NCI-H1105 treated with DMSO at 0.1 percent for 48 hours (cell line): ENCODE results near the gene MEIOSIN.
A peak's percentile ranks its signal among the peaks of the same experiment; 100 is the strongest.

Experiments
- DNase-seq: peaks from one replicate; lab custom pipeline; 2025; lab: John Stamatoyannopoulos, UW

Gene MEIOSIN

DNA sequence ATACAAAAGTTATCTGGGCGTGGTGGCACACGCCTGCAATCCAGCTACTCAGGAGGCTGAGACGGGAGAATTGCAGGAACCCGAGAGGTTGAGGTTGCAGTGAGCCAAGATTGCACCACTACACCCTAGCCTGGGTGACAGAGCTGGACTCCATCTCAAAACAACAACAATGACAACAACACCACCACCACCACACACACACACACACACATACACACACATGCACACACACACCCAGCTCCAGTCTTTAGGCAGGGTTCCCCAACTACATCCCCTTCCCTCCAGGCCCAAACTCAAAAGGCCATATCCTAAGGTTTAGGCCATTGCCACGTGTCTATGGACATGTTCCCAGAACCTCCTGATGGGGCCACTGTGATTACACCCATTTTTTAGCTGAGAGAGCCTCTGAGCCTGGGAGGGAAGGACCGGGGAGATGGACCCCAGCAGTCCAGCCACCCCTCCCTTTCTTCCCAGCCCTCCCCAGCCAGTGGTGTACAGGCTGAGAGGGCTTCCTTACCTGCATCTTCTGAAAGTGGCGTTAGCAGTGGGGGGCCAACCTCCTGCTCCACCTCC, 68.5 kb downstream of the MEIOSIN start:
- DNase-seq: no peak

DNA sequence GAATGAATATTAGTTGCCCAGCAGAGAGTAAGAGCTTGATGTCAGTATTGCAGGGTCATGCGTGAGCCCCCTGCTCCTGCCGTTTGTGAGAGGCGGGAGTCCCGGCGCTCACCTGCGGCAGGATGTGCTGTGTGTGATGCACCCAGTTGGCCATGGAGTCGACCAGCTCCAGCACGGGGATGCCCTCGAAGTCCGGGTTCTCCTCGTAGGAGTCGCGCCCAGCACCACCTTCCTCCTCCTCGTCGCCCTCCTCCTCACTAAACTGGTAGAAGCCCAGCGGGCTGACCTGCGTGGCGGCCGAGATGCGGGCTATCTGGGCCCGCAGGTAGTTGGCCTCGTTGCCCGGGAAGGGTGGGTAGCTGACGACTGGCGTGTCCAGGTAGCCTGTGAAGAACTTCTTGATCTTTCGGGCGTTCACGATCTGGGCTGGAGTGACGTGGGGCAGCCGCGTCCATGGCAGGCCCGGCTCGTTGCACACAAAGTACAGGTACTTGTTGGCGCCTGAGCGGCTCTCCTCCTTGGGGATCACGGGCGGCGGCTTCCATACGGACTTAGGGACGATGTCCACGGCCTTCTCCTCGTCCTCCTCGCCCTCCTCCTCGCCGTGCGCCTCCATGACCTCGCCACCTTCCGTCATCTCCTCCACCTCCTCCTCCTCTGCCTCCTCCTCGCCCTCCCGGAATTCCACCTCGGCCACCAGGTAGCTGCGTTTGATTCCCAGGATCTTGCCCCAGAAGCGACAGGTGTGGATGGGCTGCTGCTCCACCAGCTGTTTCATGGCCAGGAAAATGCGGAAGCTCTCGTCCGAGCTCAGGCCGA, 71.1 kb downstream of the MEIOSIN start:
- no peak for DNase-seq

DNA sequence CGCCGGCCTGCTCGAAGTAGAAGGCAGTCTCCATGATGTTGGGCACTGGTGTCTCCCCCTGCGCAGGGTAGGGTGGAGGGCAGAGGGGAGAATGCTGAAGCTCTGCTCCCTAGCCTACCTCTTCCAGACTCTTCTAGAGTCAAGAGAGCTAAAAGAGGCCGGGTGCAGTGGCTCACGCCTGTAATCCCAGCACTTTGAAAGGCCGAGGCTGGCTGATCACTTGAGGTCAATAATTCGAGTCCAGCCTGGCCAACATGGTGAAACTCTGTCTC, 71.7 kb downstream of the MEIOSIN start:
- no peak for DNase-seq

GRCh38 chr19:45805719-45806118, 72.5 kb downstream of the MEIOSIN start:
- no peak for DNase-seq

DNA sequence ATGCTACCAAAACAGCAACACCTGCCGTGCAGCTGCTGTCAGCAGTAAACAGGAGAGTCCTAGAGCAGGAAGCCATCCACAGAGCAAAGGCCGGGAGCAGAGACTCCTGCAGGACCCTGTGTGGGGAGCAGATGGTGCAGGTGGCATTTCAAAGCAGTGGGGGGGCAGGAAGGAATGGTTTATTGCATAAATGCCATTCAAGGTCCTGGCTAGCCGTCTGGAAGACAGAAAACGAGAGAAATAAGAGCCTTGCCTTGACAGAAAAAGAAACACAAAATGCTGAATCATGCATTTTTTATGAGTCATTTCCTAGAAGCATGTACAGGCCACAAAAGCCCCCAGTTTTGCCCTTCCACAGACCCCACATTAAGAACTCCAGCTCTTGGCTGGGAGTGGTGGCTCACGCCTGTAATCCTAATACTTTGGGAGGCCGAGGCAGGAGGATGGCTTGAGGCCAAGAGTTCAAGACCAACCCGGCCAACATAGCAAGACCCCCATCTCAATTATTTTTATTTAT, 76.5 kb downstream of the MEIOSIN start:
- DNase-seq: peak; percentile 8

- no peak for DNase-seq
These were observed 79.1 kb downstream of the MEIOSIN start for GRCh38 chr19:45812297-45812696.
